GM10248 (cell line): ENCODE measurements around the gene UNCX.

Source experiments
- CTCF ChIA-PET: fragments of 300-600 bp; sonication (Branson Sonifier 250); formaldehyde crosslinking; extraction: SDS; loops from one replicate; lab custom pipeline; 2021; ENCODE audit warnings: antibody characterized with exemption; lab: Yijun Ruan, JAX
- POLR2A ChIA-PET: fragments of 350-650 bp; sonication (Branson Sonifier 250); formaldehyde crosslinking; extraction: SDS; loops from one replicate; lab custom pipeline; 2020; ENCODE audit warnings: antibody characterized with exemption; lab: Yijun Ruan, JAX
- DNase-seq: peaks from one replicate; pipeline ENCODE4 v3.0.0; 2012; ENCODE audit errors: extremely low spot score
- TF ChIP-seq, protein P1 (sequence below): IDR thresholded peaks from 2 replicates; pipeline ENCODE4 v1.5.1; 2012; ENCODE audit warnings: mild to moderate bottlenecking, low read depth; ENCODE audit errors: extremely low read depth, missing control alignments, control extremely low read depth

The UNCX gene

GRCh38 chr7:1227071-1227804 lies 5.4 kb upstream of the UNCX start:
- ChIA-PET CTCF (interaction anchor here (1.7 to 7.3 kb wide), 3 partner anchors 184 to 247 kb away, joined by 5 to 43 read pairs (median 22); no protein-coding TSS in a partner anchor), POLR2A (no interaction called here)
- no peak for DNase-seq
- TF ChIP-seq, protein P1, sequence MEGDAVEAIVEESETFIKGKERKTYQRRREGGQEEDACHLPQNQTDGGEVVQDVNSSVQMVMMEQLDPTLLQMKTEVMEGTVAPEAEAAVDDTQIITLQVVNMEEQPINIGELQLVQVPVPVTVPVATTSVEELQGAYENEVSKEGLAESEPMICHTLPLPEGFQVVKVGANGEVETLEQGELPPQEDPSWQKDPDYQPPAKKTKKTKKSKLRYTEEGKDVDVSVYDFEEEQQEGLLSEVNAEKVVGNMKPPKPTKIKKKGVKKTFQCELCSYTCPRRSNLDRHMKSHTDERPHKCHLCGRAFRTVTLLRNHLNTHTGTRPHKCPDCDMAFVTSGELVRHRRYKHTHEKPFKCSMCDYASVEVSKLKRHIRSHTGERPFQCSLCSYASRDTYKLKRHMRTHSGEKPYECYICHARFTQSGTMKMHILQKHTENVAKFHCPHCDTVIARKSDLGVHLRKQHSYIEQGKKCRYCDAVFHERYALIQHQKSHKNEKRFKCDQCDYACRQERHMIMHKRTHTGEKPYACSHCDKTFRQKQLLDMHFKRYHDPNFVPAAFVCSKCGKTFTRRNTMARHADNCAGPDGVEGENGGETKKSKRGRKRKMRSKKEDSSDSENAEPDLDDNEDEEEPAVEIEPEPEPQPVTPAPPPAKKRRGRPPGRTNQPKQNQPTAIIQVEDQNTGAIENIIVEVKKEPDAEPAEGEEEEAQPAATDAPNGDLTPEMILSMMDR = no peak

GRCh38 chr7:1227814-1228544 lies 4.7 kb upstream of the UNCX start:
- ChIA-PET CTCF (interaction anchor here (4.3 to 7.3 kb wide), 2 partner anchors 205 to 247 kb away, joined by 22 to 43 read pairs; no protein-coding TSS in a partner anchor), POLR2A (no interaction called here)
- TF ChIP-seq, protein P1 = no peak
- DNase-seq = no peak

GRCh38 chr7:1228545-1229201 lies 4.0 kb upstream of the UNCX start:
- CTCF ChIA-PET = interaction anchor here (4.3 to 7.3 kb wide), 2 partner anchors 204 to 246 kb away, joined by 22 to 43 read pairs; no protein-coding TSS in a partner anchor
- POLR2A ChIA-PET = no interaction called here
- TF ChIP-seq, protein P1 = no peak
- no peak for DNase-seq

DNA sequence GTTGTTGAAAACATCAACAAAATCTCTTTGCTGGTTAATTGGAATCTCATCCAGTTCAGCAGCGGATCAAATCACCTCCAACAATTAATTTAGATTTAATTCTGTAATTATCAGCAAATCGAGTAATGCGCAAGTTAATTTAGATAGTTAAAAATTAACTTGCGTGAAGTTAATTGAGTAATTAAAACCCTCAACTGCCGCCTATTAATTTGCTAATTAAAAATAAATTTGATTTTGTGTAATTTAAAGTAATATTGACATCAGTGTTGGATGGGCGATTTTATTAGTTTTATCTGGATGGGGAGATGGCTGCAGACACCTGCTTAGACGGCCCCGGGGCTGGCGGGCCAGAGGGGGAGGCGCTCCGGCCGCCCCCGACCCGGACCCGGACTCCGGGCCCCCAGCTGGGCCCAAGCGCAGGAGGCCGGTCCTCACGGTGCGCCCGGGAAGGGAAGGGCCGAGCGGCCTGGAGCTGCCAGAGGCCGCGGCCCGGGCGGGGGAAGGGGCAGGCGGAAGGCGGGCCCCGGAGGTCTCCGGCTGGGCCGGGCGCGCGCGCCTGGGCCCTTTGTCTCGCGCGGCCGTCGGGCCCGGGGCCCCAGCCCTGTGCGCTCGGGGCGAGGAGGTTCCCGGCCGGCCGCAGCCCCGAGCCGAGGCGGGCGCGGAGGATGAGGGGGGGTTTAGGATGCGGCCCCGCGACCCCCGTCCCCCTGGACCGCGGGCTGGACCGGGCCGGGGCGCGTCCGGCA lies 3.3 kb upstream of the UNCX start:
- TF ChIP-seq, protein P1 = no peak
- DNase-seq = no peak
- ChIA-PET CTCF (no interaction called here), POLR2A (no interaction called here)

GRCh38 chr7:1229956-1230355 lies 2.7 kb upstream of the UNCX start:
- ChIA-PET CTCF (no interaction called here), POLR2A (no interaction called here)
- TF ChIP-seq, protein P1 = no peak
- no peak for DNase-seq
